Nephron (organoid): ENCODE data around the gene TGM2.

Experiments
- H3K27ac Mint-ChIP-seq, 3 experiments: 2 replicates each; pipeline ENCODE4 v1.8.0; 2020; ENCODE audit warnings: mixed read lengths in 3 of 3, mild to moderate bottlenecking in 2 of 3, moderate library complexity in 1 of 3
- H3K27me3 Mint-ChIP-seq: 2 replicates; pipeline ENCODE4 v1.8.0; 2021; ENCODE audit warnings: low read depth, mild to moderate bottlenecking, moderate library complexity, mixed read lengths
- H3K36me3 Mint-ChIP-seq: 2 replicates; pipeline ENCODE4 v1.8.0; 2020; ENCODE audit warnings: low read depth, mixed read lengths
- H3K4me1 Mint-ChIP-seq: 2 replicates; pipeline ENCODE4 v1.8.0; 2020; ENCODE audit warnings: mixed read lengths
- H3K4me3 Mint-ChIP-seq, 3 experiments: 2 replicates each; pipeline ENCODE4 v1.8.0; 2020; ENCODE audit warnings: mild to moderate bottlenecking in 3 of 3, mixed read lengths in 3 of 3, moderate library complexity in 2 of 3
- H3K9me3 Mint-ChIP-seq: 2 replicates; pipeline ENCODE4 v1.8.0; 2020; ENCODE audit warnings: mixed read lengths
- TF ChIP-seq, protein P1 (sequence below), 3 experiments: fragments of 200-600 bp; sonication (generic); IDR thresholded peaks; one replicate each; pipeline ENCODE4 v1.5.0; 2021; ENCODE audit warnings: antibody characterized with exemption in 3 of 3; ENCODE audit not compliant: unreplicated experiment in 3 of 3

The TGM2 gene

DNA sequence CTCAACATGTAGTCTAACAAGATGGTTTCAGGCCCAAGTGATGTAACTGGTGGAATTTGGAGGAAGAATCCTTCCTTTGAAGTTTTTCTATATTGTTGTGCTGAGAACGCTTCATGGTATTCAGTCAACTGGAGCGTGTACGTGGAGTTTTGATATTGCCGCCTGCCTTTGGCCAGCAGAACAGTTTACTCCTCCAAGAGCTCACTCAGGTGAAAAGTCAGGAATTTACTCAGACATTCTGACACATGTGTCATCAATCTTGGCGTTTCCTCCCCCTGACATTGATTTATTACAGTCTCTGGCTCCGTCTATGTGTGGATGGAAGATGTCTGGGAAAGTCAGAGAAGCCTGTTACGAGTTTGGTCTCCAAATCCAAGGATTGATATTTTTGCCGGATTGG lies 19.0 kb upstream of the TGM2 start:
- H3K27ac Mint-ChIP-seq: peak overlapping the region; percentile 80 to 95 (median 89)
- TF ChIP-seq, protein P1, sequence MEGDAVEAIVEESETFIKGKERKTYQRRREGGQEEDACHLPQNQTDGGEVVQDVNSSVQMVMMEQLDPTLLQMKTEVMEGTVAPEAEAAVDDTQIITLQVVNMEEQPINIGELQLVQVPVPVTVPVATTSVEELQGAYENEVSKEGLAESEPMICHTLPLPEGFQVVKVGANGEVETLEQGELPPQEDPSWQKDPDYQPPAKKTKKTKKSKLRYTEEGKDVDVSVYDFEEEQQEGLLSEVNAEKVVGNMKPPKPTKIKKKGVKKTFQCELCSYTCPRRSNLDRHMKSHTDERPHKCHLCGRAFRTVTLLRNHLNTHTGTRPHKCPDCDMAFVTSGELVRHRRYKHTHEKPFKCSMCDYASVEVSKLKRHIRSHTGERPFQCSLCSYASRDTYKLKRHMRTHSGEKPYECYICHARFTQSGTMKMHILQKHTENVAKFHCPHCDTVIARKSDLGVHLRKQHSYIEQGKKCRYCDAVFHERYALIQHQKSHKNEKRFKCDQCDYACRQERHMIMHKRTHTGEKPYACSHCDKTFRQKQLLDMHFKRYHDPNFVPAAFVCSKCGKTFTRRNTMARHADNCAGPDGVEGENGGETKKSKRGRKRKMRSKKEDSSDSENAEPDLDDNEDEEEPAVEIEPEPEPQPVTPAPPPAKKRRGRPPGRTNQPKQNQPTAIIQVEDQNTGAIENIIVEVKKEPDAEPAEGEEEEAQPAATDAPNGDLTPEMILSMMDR (IDR thresholded peaks at IDR 0.05; ENCODE audit: unreplicated experiment in 3 of 3): no peak
- H3K4me3 Mint-ChIP-seq: no peak overlapping the region
- peaks cover 35% of the 10 kb centered on the region for H3K4me1 Mint-ChIP-seq
- H3K36me3 Mint-ChIP-seq: no peaks in the 10 kb centered on the region
- no peaks in the 10 kb centered on the region for H3K9me3 Mint-ChIP-seq
- no peaks in the 10 kb centered on the region for H3K27me3 Mint-ChIP-seq

DNA sequence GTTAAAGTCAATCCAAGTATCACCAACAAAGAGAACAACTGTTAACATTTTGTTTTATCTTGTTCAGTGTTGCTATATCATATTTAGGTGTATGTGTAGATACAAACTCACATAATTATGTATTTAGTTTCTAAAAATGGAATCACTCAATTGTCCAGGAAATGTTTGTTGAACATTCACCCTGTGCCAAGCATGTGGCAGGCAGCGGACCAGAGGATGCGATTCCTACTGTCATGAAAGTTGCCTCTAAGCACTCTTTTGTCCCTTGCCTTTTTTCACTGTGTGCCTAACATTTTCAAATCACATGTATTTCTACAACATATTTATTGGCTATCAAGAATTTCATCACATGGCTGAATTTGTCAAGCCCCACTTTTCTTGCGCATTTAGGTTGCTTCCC lies 16.9 kb upstream of the TGM2 start:
- Mint-ChIP-seq H3K9me3 (no peaks in the 10 kb centered on the region), H3K4me3 (no peak overlapping the region), H3K36me3 (no peaks in the 10 kb centered on the region), H3K27ac (peak overlapping the region in 2 of 3 experiments; percentile 88 to 90), H3K4me1 (peaks cover 54% of the 10 kb centered on the region), H3K27me3 (no peaks in the 10 kb centered on the region)
- TF ChIP-seq, protein P1 (IDR thresholded peaks at IDR 0.05; ENCODE audit: unreplicated experiment in 3 of 3): no peak

DNA sequence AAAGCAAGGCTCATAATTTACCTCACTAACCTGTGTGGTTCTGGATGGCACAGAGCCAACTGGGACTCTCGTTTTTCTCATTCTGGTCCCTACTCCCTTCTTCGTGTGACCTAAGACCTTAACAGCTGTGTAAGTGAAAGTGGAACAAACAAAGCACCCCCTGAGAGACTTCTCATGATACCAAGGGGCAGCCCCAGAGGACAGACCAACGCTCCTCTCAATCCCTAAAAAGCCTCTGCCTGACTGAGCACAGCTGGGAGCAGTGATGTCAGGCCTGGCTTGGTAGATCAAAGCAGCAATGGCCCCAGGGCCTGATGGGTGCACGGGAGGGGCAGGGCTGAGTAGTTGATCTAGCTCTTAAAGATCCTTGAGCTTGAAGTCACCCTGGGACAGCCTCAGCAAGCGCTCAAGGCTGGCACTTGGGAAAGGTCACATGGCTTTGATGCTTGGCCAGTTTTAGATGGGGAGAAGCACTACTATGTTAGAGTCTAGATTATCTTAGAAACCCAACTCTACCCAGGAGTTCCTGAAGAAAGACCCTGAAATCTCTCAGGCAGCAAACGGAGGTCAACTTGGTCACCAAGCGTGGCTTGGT lies 16.2 kb upstream of the TGM2 start:
- H3K4me1 Mint-ChIP-seq: peaks cover 55% of the 10 kb centered on the region
- H3K27ac Mint-ChIP-seq: peak overlapping the region; percentile 63 to 90 (median 88)

DNA sequence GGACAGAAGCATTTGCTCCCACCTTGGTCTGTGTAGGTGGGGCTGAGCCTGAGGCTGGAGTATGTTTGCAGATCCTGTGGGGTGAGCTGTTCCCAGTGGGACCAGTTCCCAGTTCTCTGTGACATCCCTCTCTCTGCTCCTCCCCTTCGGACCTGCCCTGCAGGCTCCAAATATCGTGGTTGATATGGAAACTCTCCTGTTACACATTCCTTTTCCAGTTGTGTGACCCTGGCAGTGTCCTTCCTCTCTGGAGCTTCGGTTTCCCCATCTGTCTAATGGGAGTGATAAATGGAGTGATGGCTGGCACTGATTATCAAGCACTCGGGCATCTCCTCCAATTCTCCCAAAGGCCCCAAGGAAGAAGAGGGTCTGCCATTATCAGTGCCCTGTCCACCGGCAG lies 15.7 kb upstream of the TGM2 start:
- Mint-ChIP-seq H3K4me1 (peaks cover 55% of the 10 kb centered on the region), H3K36me3 (no peaks in the 10 kb centered on the region)

More for the DNA sequence above, 16.2 kb upstream of the TGM2 start:
- Mint-ChIP-seq H3K9me3 (no peaks in the 10 kb centered on the region), H3K36me3 (no peaks in the 10 kb centered on the region), H3K27me3 (no peaks in the 10 kb centered on the region), H3K4me3 (no peak overlapping the region)
- TF ChIP-seq, protein P1 (IDR thresholded peaks at IDR 0.05; ENCODE audit: unreplicated experiment in 3 of 3): no peak

DNA sequence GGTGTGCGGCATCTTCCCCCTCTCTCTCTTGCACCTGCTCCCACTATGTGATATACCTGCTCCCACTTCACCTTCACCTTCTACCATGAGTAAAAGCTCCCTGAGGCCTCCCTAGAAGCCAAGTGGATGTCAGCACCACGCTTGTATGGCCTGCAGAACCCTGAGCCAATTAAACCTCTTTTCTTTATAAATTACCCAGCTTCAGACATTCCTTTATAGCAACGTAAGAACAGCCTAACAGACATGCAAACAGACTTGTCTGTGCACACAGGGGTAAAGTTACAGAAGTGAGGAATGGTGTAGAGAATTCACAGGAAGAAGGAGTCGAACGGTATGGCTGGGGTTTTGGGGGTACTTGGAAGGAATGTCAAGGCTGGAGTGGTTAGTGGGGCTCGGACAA lies 14.8 kb upstream of the TGM2 start:
- H3K27ac Mint-ChIP-seq: peak overlapping the region; percentile 66 to 90 (median 89)
- peaks cover 55% of the 10 kb centered on the region for H3K4me1 Mint-ChIP-seq
- no peaks in the 10 kb centered on the region for H3K27me3 Mint-ChIP-seq
- no peaks in the 10 kb centered on the region for H3K9me3 Mint-ChIP-seq
- TF ChIP-seq, protein P1 (IDR thresholded peaks at IDR 0.05; ENCODE audit: unreplicated experiment in 3 of 3): no peak
- H3K36me3 Mint-ChIP-seq: no peaks in the 10 kb centered on the region
- peak overlapping the region in 1 of 3 experiments; percentile 35 for H3K4me3 Mint-ChIP-seq

More for the DNA sequence above, 15.7 kb upstream of the TGM2 start:
- TF ChIP-seq, protein P1 (IDR thresholded peaks at IDR 0.05; ENCODE audit: unreplicated experiment in 3 of 3): no peak
- Mint-ChIP-seq H3K27ac (peak overlapping the region; percentile 63 to 90 (median 88)), H3K27me3 (no peaks in the 10 kb centered on the region), H3K9me3 (no peaks in the 10 kb centered on the region), H3K4me3 (no peak overlapping the region)

DNA sequence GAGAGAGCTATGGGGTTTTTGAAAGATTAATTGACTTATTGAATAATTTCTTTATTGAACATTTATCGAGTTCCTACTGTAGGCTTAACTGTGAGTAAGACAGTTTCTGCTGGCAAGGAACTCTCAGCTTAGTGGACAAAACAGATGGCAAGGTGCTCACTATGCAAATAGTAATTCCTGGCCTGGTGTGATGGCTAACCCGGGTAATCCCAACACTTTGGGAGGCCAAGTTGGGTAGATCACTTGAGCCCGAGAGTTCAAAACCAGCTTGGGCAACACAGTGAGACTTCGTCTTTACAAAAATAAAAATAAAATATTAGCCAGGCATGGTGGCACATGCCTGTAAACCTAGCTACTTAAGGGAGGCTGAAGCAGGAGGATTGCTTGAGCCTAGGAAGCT lies 13.5 kb upstream of the TGM2 start:
- Mint-ChIP-seq H3K4me3 (no peak overlapping the region), H3K4me1 (peaks cover 52% of the 10 kb centered on the region), H3K9me3 (no peaks in the 10 kb centered on the region), H3K27me3 (no peaks in the 10 kb centered on the region), H3K36me3 (no peaks in the 10 kb centered on the region), H3K27ac (peak overlapping the region; percentile 25 to 90 (median 66))
- TF ChIP-seq, protein P1 (IDR thresholded peaks at IDR 0.05; ENCODE audit: unreplicated experiment in 3 of 3): no peak
